B cell (primary cell): ENCODE results near the gene CCDC124. TPM values are rescaled to one million over a fixed set of nuclear protein-coding genes. Genes with fewer than 3 reads are reported as not detected.

Experiments
- ATAC-seq: fragments of 200-7000 bp; cut with Tn5 transposase; one replicate; pipeline ENCODE4 v1.10.0; 2021; ENCODE audit warnings: low read depth, mild to moderate bottlenecking, moderate number of reproducible peaks, moderate library complexity
- CTCF ChIA-PET: fragments of 350-600 bp; sonication (Branson Sonifier 250); formaldehyde crosslinking; loops from one replicate; lab custom pipeline; 2021; ENCODE audit warnings: antibody characterized with exemption, inconsistent platforms; lab: Charles Lee
- POLR2A ChIA-PET: fragments of 350-600 bp; sonication (Branson Sonifier 250); formaldehyde crosslinking; loops from one replicate; lab custom pipeline; 2021; ENCODE audit warnings: antibody characterized with exemption; lab: Charles Lee
- DNase-seq: peaks from one replicate; pipeline ENCODE4 v3.0.0; 2013
- H2AFZ ChIP-seq: 2 replicates; pipeline ENCODE4 v1.6.1; 2012; ENCODE audit warnings: mild to moderate bottlenecking, low read depth, low read length; ENCODE audit not compliant: insufficient read depth, poor library complexity, severe bottlenecking
- H3K27ac ChIP-seq, 2 donors: 1 replicate in 1 of 2; 2 replicates in 1 of 2; pipeline ENCODE4 v1.5.1; 2012 to 2013; ENCODE audit warnings: low read length in 2 of 2, mild to moderate bottlenecking in 2 of 2, moderate library complexity in 1 of 2
- H3K27me3 ChIP-seq, 4 experiments: fragments of 200-600 bp in 1 of 4; sonication (generic) in 1 of 4; replicated peaks in 1 of 4; 1 replicate in 2 of 4; 2 replicates in 2 of 4; pipeline versions ENCODE4 v1.6.1 to v1.7.0; 2013 to 2016; ENCODE audit warnings: low read length in 3 of 4, mild to moderate bottlenecking in 2 of 4, mixed read lengths in 1 of 4, moderate library complexity in 1 of 4; ENCODE audit not compliant: insufficient read depth in 4 of 4, control insufficient read depth in 3 of 4; ENCODE audit errors: control extremely low read depth in 1 of 4
- H3K36me3 ChIP-seq, 2 experiments: replicated peaks in 1 of 2; 1 replicate in 1 of 2; 2 replicates in 1 of 2; pipeline versions ENCODE4 v1.6.1 to v1.7.1; 2013; ENCODE audit warnings: low read length in 1 of 2; ENCODE audit not compliant: insufficient read depth in 2 of 2, control insufficient read depth in 1 of 2; ENCODE audit errors: control extremely low read depth in 1 of 2, extremely low read depth in 1 of 2
- H3K4me1 ChIP-seq, 2 donors: fragments of 200-600 bp in 1 of 2; sonication (generic) in 1 of 2; 1 replicate in 1 of 2; 2 replicates in 1 of 2; pipeline versions ENCODE4 v1.5.1 to v1.6.1; 2013 to 2017; ENCODE audit warnings: low read length in 2 of 2; ENCODE audit not compliant: control insufficient read depth in 2 of 2, insufficient read depth in 2 of 2
- H3K4me2 ChIP-seq: replicated peaks from 2 replicates; pipeline ENCODE3; 2012; ENCODE audit warnings: mild to moderate bottlenecking, low read depth, low read length; ENCODE audit not compliant: poor library complexity, severe bottlenecking
- H3K4me3 ChIP-seq, 5 experiments: fragments of 200-600 bp in 1 of 5; sonication (generic) in 1 of 5; 1 replicate in 3 of 5; 2 replicates in 2 of 5; pipeline versions ENCODE4 v1.5.1 to v1.7.0; 2011 to 2016; ENCODE audit warnings: low read length in 4 of 5, mild to moderate bottlenecking in 4 of 5, low read depth in 2 of 5, control low read depth in 1 of 5, moderate library complexity in 1 of 5; ENCODE audit not compliant: insufficient read depth in 1 of 5; ENCODE audit errors: control extremely low read depth in 1 of 5, extremely low read depth in 1 of 5
- H3K79me2 ChIP-seq: fragments of 200-600 bp; sonication (generic); one replicate; pipeline ENCODE4 v1.6.0; 2016; ENCODE audit warnings: low read length; ENCODE audit not compliant: control insufficient read depth, insufficient read depth
- H3K9ac ChIP-seq: fragments of 200-600 bp; sonication (generic); 2 replicates; pipeline ENCODE4 v1.6.1; 2017; ENCODE audit warnings: mild to moderate bottlenecking, low read length, moderate library complexity
- H3K9me3 ChIP-seq, 3 donors: one replicate each; pipeline versions ENCODE4 v1.6.1 to v1.7.1; 2013; ENCODE audit warnings: low read length in 2 of 3; ENCODE audit not compliant: control insufficient read depth in 2 of 3, insufficient read depth in 1 of 3; ENCODE audit errors: control extremely low read depth in 1 of 3
- H4K20me1 ChIP-seq: 2 replicates; pipeline ENCODE4 v1.6.0; 2012; ENCODE audit warnings: mild to moderate bottlenecking, low read length; ENCODE audit not compliant: insufficient read depth, control insufficient read depth, poor library complexity, severe bottlenecking
- H3K27ac Mint-ChIP-seq: one replicate; pipeline ENCODE4 v1.8.0; 2021; ENCODE audit warnings: mixed read lengths
- H3K27me3 Mint-ChIP-seq: one replicate; pipeline ENCODE4 v1.8.0; 2021; ENCODE audit warnings: mixed read lengths
- H3K4me1 Mint-ChIP-seq: one replicate; pipeline ENCODE4 v1.8.0; 2021; ENCODE audit warnings: mixed read lengths
- H3K4me3 Mint-ChIP-seq: one replicate; pipeline ENCODE4 v1.8.0; 2021; ENCODE audit warnings: mixed read lengths
- H3K9me3 Mint-ChIP-seq: one replicate; pipeline ENCODE4 v1.8.0; 2022; ENCODE audit warnings: mixed read lengths; ENCODE audit not compliant: insufficient read depth
- CTCF ChIP-seq: fragments of 200-600 bp; IDR thresholded peaks from one replicate; pipeline ENCODE4 v1.8.0; 2022; ENCODE audit warnings: antibody characterized with exemption, mild to moderate bottlenecking
- EZH2 ChIP-seq: IDR thresholded peaks from 2 replicates; pipeline ENCODE4 v1.6.1; 2012; ENCODE audit warnings: borderline replicate concordance, low read depth, mild to moderate bottlenecking, moderate library complexity, low read length; ENCODE audit not compliant: insufficient read depth, poor library complexity, severe bottlenecking
- WGBS: methylation state at CpG from one replicate; pipeline ENCODE4 v1.1.5; 2013; ENCODE audit warnings: missing lambda C conversion rate; ENCODE audit not compliant: insufficient coverage; 5-methylcytosine and 5-hydroxymethylcytosine counted together
- intact Hi-C: fragments of 100-400 bp; cut with micrococcal nuclease; formaldehyde crosslinking; loops from one replicate; pipeline ENCODE4 v1.10.0; 2022
- polyA plus RNA-seq: library from polyadenylated mRNA; depleted of rRNA; stranded (reverse); fragments of >200 nt; gene quantifications from 2 replicates; pipeline ENCODE4 v1.2.3, GENCODE V29; 2012
- total RNA-seq, 2 donors: library from RNA; stranded (reverse); fragments of 120-200 nt in 1 of 2; gene quantifications; 1 replicate in 1 of 2; 2 replicates in 1 of 2; pipeline versions ENCODE4 v1.2.3 to v1.2.4, GENCODE V29; 2013 to 2022

CCDC124 gene
- total and polyA plus RNA-seq, 2 donors (not counting 1 experiment from before 2014, with no cell fraction given) = 25.0 to 57.8 TPM

- Histone ChIP-seq H2AFZ (no peak overlapping the region), H3K79me2 (no peaks in the 10 kb centered on the region), H3K9me3 (peaks cover 0 to 20% (median 0%) of the 10 kb centered on the region in 3 donors), H4K20me1 (peaks cover 15% of the 10 kb centered on the region), H3K4me1 (peaks cover 51 to 55% of the 10 kb centered on the region in 2 donors), H3K36me3 (no peaks in the 10 kb centered on the region), H3K9ac (peak overlapping the region; percentile 41), H3K4me3 (peak overlapping the region in 1 of 5 experiments; percentile 43), H3K4me2 (peak overlapping the region; percentile 94), H3K27ac (no peak overlapping the region), H3K27me3 (peaks cover 0 to 69% (median 41%) of the 10 kb centered on the region in 4 experiments)
- Mint-ChIP-seq H3K9me3 (no peaks in the 10 kb centered on the region), H3K27ac (peak overlapping the region; percentile 15), H3K4me3 (peak overlapping the region; percentile 67), H3K4me1 (peaks cover 43% of the 10 kb centered on the region), H3K27me3 (peaks cover 32% of the 10 kb centered on the region)
- DNase-seq (peak; percentile 62), ATAC-seq (no peak)
- peak; percentile 91 for TF ChIP-seq EZH2
- no peak for TF ChIP-seq CTCF
- WGBS = 2% methylated on average over 47 of the region's 68 CpGs
- intact Hi-C loops = loop anchor here (2.0 kb wide), 1 partner anchor 27 kb away; no protein-coding TSS in a partner anchor
- CTCF ChIA-PET = interaction anchor here (0.6 to 1.5 kb wide), 9 partner anchors 12 to 422 kb away, joined by 3 to 7 read pairs (median 4); partner anchors contain the start of gene CCDC124
- POLR2A ChIA-PET = no interaction called here
These were observed 19.5 kb downstream of the CCDC124 start for GRCh38 chr19:17951990-17952976.
